Loucy (cell line): ENCODE data around the gene SIGLEC7.

Source experiments
- H2AFZ ChIP-seq: fragments of 200-600 bp; sonication (generic); 2 replicates; pipeline ENCODE4 v1.6.0; 2016; ENCODE audit warnings: antibody characterized with exemption, mild to moderate bottlenecking, low read length, moderate library complexity
- H3F3A ChIP-seq: fragments of 200-600 bp; 2 replicates; pipeline ENCODE4 v1.6.0; 2016; ENCODE audit warnings: antibody characterized with exemption, low read depth, mild to moderate bottlenecking
- H3K27me3 ChIP-seq: fragments of 200-600 bp; sonication (generic); 2 replicates; pipeline ENCODE4 v1.6.1; 2014; ENCODE audit warnings: low read length, mild to moderate bottlenecking; ENCODE audit not compliant: insufficient read depth, poor library complexity, severe bottlenecking
- H3K36me3 ChIP-seq: fragments of 200-600 bp; sonication (generic); 2 replicates; pipeline ENCODE4 v1.6.1; 2016; ENCODE audit warnings: low read length; ENCODE audit not compliant: insufficient read depth
- H3K4me1 ChIP-seq: fragments of 200-600 bp; sonication (generic); 2 replicates; pipeline ENCODE4 v1.5.1; 2014; ENCODE audit warnings: low read length, mild to moderate bottlenecking; ENCODE audit not compliant: insufficient read depth, poor library complexity, severe bottlenecking
- H3K4me2 ChIP-seq: fragments of 200-600 bp; sonication (generic); 2 replicates; pipeline ENCODE4 v1.6.0; 2014; ENCODE audit warnings: antibody characterized with exemption, low read length, low read depth, mild to moderate bottlenecking; ENCODE audit not compliant: poor library complexity, severe bottlenecking
- H3K4me3 ChIP-seq: fragments of 200-600 bp; sonication (generic); 2 replicates; pipeline ENCODE4 v1.5.1; 2014; ENCODE audit warnings: low read length, mild to moderate bottlenecking, mixed read lengths; ENCODE audit not compliant: poor library complexity, severe bottlenecking
- H3K79me2 ChIP-seq: fragments of 200-600 bp; sonication (generic); 2 replicates; pipeline ENCODE4 v1.6.1; 2014; ENCODE audit warnings: low read length; ENCODE audit not compliant: insufficient read depth
- H3K9ac ChIP-seq: fragments of 200-600 bp; sonication (generic); 2 replicates; pipeline ENCODE4 v1.6.0; 2014; ENCODE audit warnings: mild to moderate bottlenecking, low read depth, low read length, moderate library complexity; ENCODE audit not compliant: poor library complexity, severe bottlenecking
- H3K9me2 ChIP-seq: fragments of 200-600 bp; sonication (generic); replicated peaks from 2 replicates; pipeline ENCODE4 v1.6.1; 2016; ENCODE audit warnings: low read depth, low read length, mixed read lengths
- H3K9me3 ChIP-seq: fragments of 200-600 bp; sonication (generic); 2 replicates; pipeline ENCODE4 v1.6.1; 2014; ENCODE audit warnings: mild to moderate bottlenecking, antibody characterized with exemption, low read length, low read depth; ENCODE audit not compliant: insufficient read depth
- H4K20me1 ChIP-seq: fragments of 200-600 bp; sonication (generic); 2 replicates; pipeline ENCODE4 v1.6.0; 2014; ENCODE audit warnings: antibody characterized with exemption, low read length, mild to moderate bottlenecking; ENCODE audit not compliant: insufficient read depth, poor library complexity, severe bottlenecking
- EZH2phosphoT487 ChIP-seq: fragments of 200-600 bp; IDR thresholded peaks from 2 replicates; pipeline ENCODE4 v1.6.1; 2018; ENCODE audit warnings: antibody characterized with exemption, mild to moderate bottlenecking, moderate library complexity, borderline replicate concordance
- TF ChIP-seq, protein P1 (sequence below): fragments of 200-600 bp; sonication (generic); conservative IDR thresholded peaks from 2 replicates; pipeline ENCODE4 v1.5.1; 2014; ENCODE audit warnings: mild to moderate bottlenecking, antibody characterized with exemption, low read length

Gene SIGLEC7

DNA sequence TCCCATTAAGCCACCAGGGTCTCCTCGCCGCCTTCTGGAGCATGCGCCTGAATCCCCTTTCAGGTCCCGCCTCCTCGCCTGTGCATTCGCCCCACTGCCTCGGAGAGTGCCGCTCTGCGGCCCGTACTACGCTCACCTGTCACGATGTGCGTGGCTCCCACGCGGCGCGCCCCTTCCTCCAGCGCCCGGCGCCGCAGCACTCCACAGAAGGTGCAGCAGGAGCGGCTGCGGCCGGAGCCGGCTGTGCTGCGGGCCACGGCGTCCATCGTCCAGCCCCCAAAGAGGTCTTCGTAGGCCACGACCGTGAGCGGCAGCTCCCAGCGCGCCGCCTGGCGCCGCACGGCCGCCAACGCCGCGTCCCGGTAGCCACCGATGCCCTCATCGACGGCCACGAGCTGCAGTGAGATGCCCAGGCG lies 38.2 kb upstream of the SIGLEC7 start:
- H3K79me2 ChIP-seq = peaks cover 14% of the 10 kb centered on the region
- no peaks in the 10 kb centered on the region for H4K20me1 ChIP-seq
- H3K36me3 ChIP-seq = no peaks in the 10 kb centered on the region
- H3K9ac ChIP-seq = no peak overlapping the region
- no peaks in the 10 kb centered on the region for H3K9me3 ChIP-seq
- H3K4me2 ChIP-seq = peak overlapping the region; percentile 27
- no peaks in the 10 kb centered on the region for H3K27me3 ChIP-seq
- no peak overlapping the region for H2AFZ ChIP-seq
- no peak overlapping the region for H3K4me3 ChIP-seq
- TF ChIP-seq EZH2phosphoT487 = no peak
- TF ChIP-seq, protein P1, sequence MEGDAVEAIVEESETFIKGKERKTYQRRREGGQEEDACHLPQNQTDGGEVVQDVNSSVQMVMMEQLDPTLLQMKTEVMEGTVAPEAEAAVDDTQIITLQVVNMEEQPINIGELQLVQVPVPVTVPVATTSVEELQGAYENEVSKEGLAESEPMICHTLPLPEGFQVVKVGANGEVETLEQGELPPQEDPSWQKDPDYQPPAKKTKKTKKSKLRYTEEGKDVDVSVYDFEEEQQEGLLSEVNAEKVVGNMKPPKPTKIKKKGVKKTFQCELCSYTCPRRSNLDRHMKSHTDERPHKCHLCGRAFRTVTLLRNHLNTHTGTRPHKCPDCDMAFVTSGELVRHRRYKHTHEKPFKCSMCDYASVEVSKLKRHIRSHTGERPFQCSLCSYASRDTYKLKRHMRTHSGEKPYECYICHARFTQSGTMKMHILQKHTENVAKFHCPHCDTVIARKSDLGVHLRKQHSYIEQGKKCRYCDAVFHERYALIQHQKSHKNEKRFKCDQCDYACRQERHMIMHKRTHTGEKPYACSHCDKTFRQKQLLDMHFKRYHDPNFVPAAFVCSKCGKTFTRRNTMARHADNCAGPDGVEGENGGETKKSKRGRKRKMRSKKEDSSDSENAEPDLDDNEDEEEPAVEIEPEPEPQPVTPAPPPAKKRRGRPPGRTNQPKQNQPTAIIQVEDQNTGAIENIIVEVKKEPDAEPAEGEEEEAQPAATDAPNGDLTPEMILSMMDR = no peak
- no peaks in the 10 kb centered on the region for H3K9me2 ChIP-seq
- H3F3A ChIP-seq = no peaks in the 10 kb centered on the region
- peaks cover 16% of the 10 kb centered on the region for H3K4me1 ChIP-seq

DNA sequence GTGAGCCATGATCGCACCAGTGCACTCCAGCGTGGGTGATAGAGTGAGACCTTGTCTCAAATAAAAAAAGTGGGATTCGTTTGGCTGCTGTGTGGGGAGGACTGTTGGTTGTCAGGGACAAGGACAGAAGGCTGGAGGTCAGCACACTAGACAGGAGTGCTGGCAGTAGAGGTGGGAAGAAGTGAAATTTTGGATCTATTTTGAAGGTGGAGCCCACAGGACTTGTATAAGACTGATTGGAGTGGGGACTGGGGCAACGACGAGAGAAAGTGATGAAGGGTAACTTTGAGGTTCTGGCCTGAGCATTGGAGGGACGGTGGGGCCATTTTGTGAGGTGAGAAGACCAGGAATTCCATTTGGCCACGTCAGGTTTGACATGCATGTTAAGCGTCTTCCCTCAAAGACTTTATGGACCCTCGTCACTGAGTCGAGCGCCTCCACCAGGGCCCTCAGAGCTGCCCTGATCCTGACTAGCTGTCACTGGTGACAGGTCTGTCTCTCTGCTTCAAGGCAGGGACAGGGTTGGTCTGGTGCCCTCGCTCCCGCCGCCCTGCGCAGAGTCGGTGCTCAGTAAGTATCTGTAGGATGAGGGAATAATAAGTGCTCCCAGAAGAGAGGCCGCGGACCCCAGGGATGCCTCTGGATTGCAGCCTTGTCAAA lies 34.6 kb upstream of the SIGLEC7 start:
- TF ChIP-seq, protein P1 = peak; percentile 40
- TF ChIP-seq EZH2phosphoT487 = no peak
- H2AFZ ChIP-seq = peak overlapping the region; percentile 59

DNA sequence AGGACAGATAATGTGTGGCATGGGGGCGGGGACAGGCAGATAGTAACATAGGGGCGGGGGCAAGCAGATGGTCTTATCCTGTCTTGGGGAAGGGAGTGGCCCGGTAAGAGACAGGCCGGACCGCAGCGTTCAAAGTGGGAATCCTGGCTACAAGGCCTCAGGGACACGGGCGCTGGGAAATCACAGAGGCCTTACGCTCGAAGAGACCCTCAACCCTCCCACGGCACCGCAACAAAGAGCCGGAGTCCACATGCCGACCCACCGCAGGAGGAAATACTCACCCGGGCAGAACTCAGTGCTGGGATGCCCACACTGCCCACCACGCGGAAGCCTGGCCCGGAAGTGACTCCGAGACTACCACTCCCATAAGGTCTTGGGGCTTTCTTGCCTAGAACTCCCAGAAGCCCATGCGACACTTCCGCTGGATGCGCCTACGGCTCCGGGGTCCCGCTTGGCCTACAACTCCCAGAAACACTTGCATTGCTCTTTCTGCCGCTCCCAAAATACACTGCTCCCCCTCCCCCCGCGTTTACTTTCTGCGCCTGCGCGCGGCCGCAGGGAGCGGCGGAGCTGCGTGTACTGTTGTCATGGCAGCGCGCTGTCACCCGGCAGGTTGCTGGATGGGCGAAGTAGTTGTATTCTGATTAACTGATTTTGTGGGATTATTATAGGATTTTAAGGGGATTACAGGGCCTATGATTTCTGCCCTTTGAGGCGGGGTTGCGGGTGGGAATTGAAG lies 33.9 kb upstream of the SIGLEC7 start, which contains the start of gene CTU1:
Gene CTU1, minus strand, starts transcription at position 344 of the 739 bp plus-strand sequence. CDS start 3,840 bp downstream, outside the sequence.
- Histone ChIP-seq H3K9me2 (no peaks in the 10 kb centered on the region), H3K9me3 (no peaks in the 10 kb centered on the region), H3K4me3 (peak within 1 kb of the TSS; percentile 83), H3K27me3 (no peaks in the 10 kb centered on the region), H3K36me3 (no peaks in the 10 kb centered on the region), H3K79me2 (peaks cover 14% of the 10 kb centered on the region), H2AFZ (peak within 1 kb of the TSS; percentile 59), H3K9ac (peak within 1 kb of the TSS; percentile 79), H3F3A (no peaks in the 10 kb centered on the region), H3K4me1 (peaks cover 16% of the 10 kb centered on the region), H3K4me2 (peak within 1 kb of the TSS; percentile 96), H4K20me1 (no peaks in the 10 kb centered on the region)
- TF ChIP-seq, protein P1 = no peak

More for the DNA sequence above, 34.6 kb upstream of the SIGLEC7 start:
- Histone ChIP-seq H3K4me3 (peak overlapping the region; percentile 83), H3K79me2 (peaks cover 14% of the 10 kb centered on the region), H3K4me2 (peak overlapping the region; percentile 96), H3K9me2 (no peaks in the 10 kb centered on the region), H3K27me3 (no peaks in the 10 kb centered on the region), H3K4me1 (peaks cover 16% of the 10 kb centered on the region), H3K36me3 (no peaks in the 10 kb centered on the region), H4K20me1 (no peaks in the 10 kb centered on the region), H3K9ac (peak overlapping the region; percentile 79), H3F3A (no peaks in the 10 kb centered on the region), H3K9me3 (no peaks in the 10 kb centered on the region)
